ENCODE results near the gene IL6R. TPM values are rescaled to one million over a fixed set of nuclear protein-coding genes. Genes with fewer than 3 reads are reported as not detected.
A peak's percentile ranks its signal among the peaks of the same experiment; 100 is the strongest.

Gene IL6R
- total and polyA plus RNA-seq, 2 donors (not counting 1 experiment from before 2014, with no cell fraction given) = 3.5 to 5.3 TPM

GRCh38 chr1:154379301-154379700 lies 25.8 kb upstream of the IL6R start:
- TF ChIP-seq CTCF (IDR thresholded peaks at IDR 0.05) (no peak), EZH2 (IDR thresholded peaks at IDR 0.05; ENCODE audit: borderline replicate concordance, insufficient read depth, low read depth, low read length, poor library complexity, severe bottlenecking) (no peak)
- WGBS (ENCODE audit: insufficient coverage) = 90% methylated on average over 16 of the region's 16 CpGs

GRCh38 chr1:154384650-154385489 lies 20.3 kb upstream of the IL6R start:
- H3K27ac ChIP-seq (ENCODE audit: low read length in 2 of 2) = no peak overlapping the region
- Mint-ChIP-seq H3K4me3 (no peak overlapping the region), H3K27ac (no peak overlapping the region), H3K4me1 (peaks cover 17% of the 10 kb centered on the region), H3K9me3 (ENCODE audit: insufficient read depth) (peaks cover 4% of the 10 kb centered on the region), H3K27me3 (no peaks in the 10 kb centered on the region)
- DNase-seq (no peak), ATAC-seq (ENCODE audit: low read depth) (no peak)
- POLR2A ChIA-PET = interaction anchor here (0.7 kb wide), 1 partner anchor 78 kb away, joined by 7 read pairs; no protein-coding TSS in a partner anchor
- peak overlapping the region in 1 of 5 experiments; percentile 42 for H3K4me3 ChIP-seq (ENCODE audit: control extremely low read depth in 1 of 5, extremely low read depth in 1 of 5, insufficient read depth in 1 of 5, low read depth in 2 of 5, low read length in 4 of 5)
- WGBS (ENCODE audit: insufficient coverage) = 100% methylated on average over 3 of the region's 8 CpGs
- H3K9ac ChIP-seq (ENCODE audit: low read length) = no peak overlapping the region
- no peaks in the 10 kb centered on the region for H3K79me2 ChIP-seq (ENCODE audit: control insufficient read depth, insufficient read depth, low read length)
- TF ChIP-seq EZH2 (IDR thresholded peaks at IDR 0.05; ENCODE audit: borderline replicate concordance, insufficient read depth, low read depth, low read length, poor library complexity, severe bottlenecking) (no peak), CTCF (IDR thresholded peaks at IDR 0.05) (no peak)
- no peaks in the 10 kb centered on the region for H4K20me1 ChIP-seq (ENCODE audit: control insufficient read depth, insufficient read depth, low read length, poor library complexity, severe bottlenecking)
- CTCF ChIA-PET = interaction anchor here (0.6 to 1.3 kb wide), 2 partner anchors 10 to 50 kb away, joined by 3 to 4 read pairs; no protein-coding TSS in a partner anchor
- peak overlapping the region; percentile 44 for H2AFZ ChIP-seq (ENCODE audit: insufficient read depth, low read depth, low read length, poor library complexity, severe bottlenecking)
- H3K27me3 ChIP-seq (replicated peaks in 1 of 4; ENCODE audit: control extremely low read depth in 1 of 4, control insufficient read depth in 3 of 4, insufficient read depth in 4 of 4, low read length in 3 of 4) = no peaks in the 10 kb centered on the region
- no peaks in the 10 kb centered on the region for H3K36me3 ChIP-seq (replicated peaks in 1 of 2; ENCODE audit: control extremely low read depth in 1 of 2, control insufficient read depth in 1 of 2, extremely low read depth in 1 of 2, insufficient read depth in 2 of 2, low read length in 1 of 2)
- H3K9me3 ChIP-seq (ENCODE audit: control extremely low read depth in 1 of 3, control insufficient read depth in 2 of 3, insufficient read depth in 1 of 3, low read length in 2 of 3) = peaks cover 0 to 12% (median 7%) of the 10 kb centered on the region in 3 donors
- intact Hi-C loops (cut with micrococcal nuclease) = no loop called here
- peaks cover 7 to 22% of the 10 kb centered on the region in 2 donors for H3K4me1 ChIP-seq (ENCODE audit: control insufficient read depth in 2 of 2, insufficient read depth in 2 of 2, low read length in 2 of 2)
- H3K4me2 ChIP-seq (replicated peaks; ENCODE audit: low read depth, low read length, poor library complexity, severe bottlenecking) = peak overlapping the region; percentile 36

More at GRCh38 chr1:154379301-154379700, 25.8 kb upstream of the IL6R start:
- ChIA-PET POLR2A (no interaction called here), CTCF (no interaction called here)
- intact Hi-C loops (cut with micrococcal nuclease) = no loop called here
- Mint-ChIP-seq H3K27me3 (no peaks in the 10 kb centered on the region), H3K4me1 (peaks cover 1% of the 10 kb centered on the region), H3K4me3 (no peak overlapping the region), H3K27ac (no peak overlapping the region), H3K9me3 (ENCODE audit: insufficient read depth) (no peaks in the 10 kb centered on the region)
- H3K4me1 ChIP-seq (ENCODE audit: control insufficient read depth in 2 of 2, insufficient read depth in 2 of 2, low read length in 2 of 2) = no peaks in the 10 kb centered on the region
- H3K36me3 ChIP-seq (replicated peaks in 1 of 2; ENCODE audit: control extremely low read depth in 1 of 2, control insufficient read depth in 1 of 2, extremely low read depth in 1 of 2, insufficient read depth in 2 of 2, low read length in 1 of 2) = no peaks in the 10 kb centered on the region
- H4K20me1 ChIP-seq (ENCODE audit: control insufficient read depth, insufficient read depth, low read length, poor library complexity, severe bottlenecking) = no peaks in the 10 kb centered on the region
- H3K27me3 ChIP-seq (replicated peaks in 1 of 4; ENCODE audit: control extremely low read depth in 1 of 4, control insufficient read depth in 3 of 4, insufficient read depth in 4 of 4, low read length in 3 of 4) = no peaks in the 10 kb centered on the region
- no peak overlapping the region for H3K27ac ChIP-seq (ENCODE audit: low read length in 2 of 2)
- no peaks in the 10 kb centered on the region for H3K9me3 ChIP-seq (ENCODE audit: control extremely low read depth in 1 of 3, control insufficient read depth in 2 of 3, insufficient read depth in 1 of 3, low read length in 2 of 3)
- no peaks in the 10 kb centered on the region for H3K79me2 ChIP-seq (ENCODE audit: control insufficient read depth, insufficient read depth, low read length)
- H3K4me2 ChIP-seq (replicated peaks; ENCODE audit: low read depth, low read length, poor library complexity, severe bottlenecking) = no peak overlapping the region
- no peak overlapping the region for H3K4me3 ChIP-seq (ENCODE audit: control extremely low read depth in 1 of 5, extremely low read depth in 1 of 5, insufficient read depth in 1 of 5, low read depth in 2 of 5, low read length in 4 of 5)
- H3K9ac ChIP-seq (ENCODE audit: low read length) = no peak overlapping the region
- ATAC-seq (ENCODE audit: low read depth) (no peak), DNase-seq (no peak)
- no peak overlapping the region for H2AFZ ChIP-seq (ENCODE audit: insufficient read depth, low read depth, low read length, poor library complexity, severe bottlenecking)

All from B cell (primary cell).